GM21447 (cell line): ENCODE results near the gene AP2S1.
A peak's percentile ranks its signal among the peaks of the same experiment; 100 is the strongest.
"Not testable (repeated sequence)": the region's sequence is repeated elsewhere in the genome, so short reads cannot be mapped to it uniquely, and the experiment has no call there.

Experiments used
- ATAC-seq: cut with Tn5 transposase; IDR thresholded peaks from one replicate; pipeline ENCODE4 v1.9.1; 2021; ENCODE audit not compliant: unreplicated experiment

Gene AP2S1

GRCh38 chr19:46809534-46810272 lies 40.9 kb downstream of the AP2S1 start:
- no peak for ATAC-seq

GRCh38 chr19:46806656-46807055 lies 44.0 kb downstream of the AP2S1 start:
- ATAC-seq = no peak

DNA sequence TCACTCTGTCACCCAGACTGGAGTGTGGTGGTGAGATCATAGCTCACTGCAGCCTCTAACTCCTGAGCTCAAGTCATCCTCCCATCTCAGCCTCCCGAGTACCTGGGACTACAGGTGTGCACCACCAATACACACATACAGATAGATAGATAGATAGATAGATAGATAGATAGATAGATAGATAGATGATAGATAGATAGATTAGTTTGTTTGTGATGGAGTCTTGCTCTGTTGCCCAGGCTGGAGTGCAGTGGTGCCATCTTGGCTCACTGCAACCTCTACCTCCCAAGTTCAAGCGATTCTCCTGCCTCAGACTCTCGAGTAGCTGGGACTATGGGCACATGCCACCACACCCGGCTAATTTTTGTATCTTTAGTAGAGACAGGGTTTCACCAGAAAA lies 46.2 kb downstream of the AP2S1 start:
- not testable (repeated sequence) for ATAC-seq

GRCh38 chr19:46803555-46803954 lies 47.1 kb downstream of the AP2S1 start:
- no peak for ATAC-seq

- no peak for ATAC-seq
Observed at GRCh38 chr19:46802152-46802551, 48.5 kb downstream of the AP2S1 start.

GRCh38 chr19:46798713-46799112 lies 51.9 kb downstream of the AP2S1 start:
- no peak for ATAC-seq

GRCh38 chr19:46797881-46798280 lies 52.8 kb downstream of the AP2S1 start:
- no peak for ATAC-seq

- ATAC-seq = no peak
Observed at GRCh38 chr19:46791944-46792343, 58.7 kb downstream of the AP2S1 start.

DNA sequence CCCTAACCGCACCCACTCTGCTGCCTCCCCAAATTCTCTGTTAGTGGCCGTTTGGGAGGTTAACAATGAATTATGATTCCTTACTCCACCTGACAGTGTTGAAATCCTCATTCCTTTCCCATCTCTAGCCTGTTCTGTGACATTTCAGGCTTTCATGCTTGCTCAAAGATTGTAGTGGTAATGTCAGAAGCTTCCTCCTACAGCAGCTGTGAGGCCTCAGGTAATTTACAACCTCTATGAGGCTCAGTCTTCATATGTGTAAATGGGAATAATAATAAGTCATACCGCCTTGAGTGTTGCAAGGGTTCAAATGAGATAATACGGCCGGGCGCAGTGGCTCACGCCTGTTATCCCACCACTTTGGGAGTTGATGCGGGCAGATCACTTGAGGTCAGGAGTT lies 61.3 kb downstream of the AP2S1 start:
- no peak for ATAC-seq

DNA sequence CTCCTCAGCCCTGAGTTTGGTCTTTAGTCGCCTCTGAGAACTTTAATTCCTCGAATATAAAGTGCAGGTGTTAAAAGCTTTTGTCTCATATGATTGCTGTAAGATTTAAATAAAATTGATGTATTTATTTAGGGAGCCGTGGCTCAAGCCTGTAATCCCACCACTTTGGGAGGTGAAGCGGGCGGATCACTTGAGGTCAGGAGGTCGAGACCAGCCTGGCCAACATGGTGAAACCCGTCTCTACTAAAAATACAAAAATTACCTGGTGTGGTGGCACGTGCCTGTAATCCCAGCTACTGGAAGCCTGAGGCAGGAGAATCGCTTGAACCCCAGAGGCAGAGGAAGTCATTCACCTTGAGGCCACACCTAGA lies 61.7 kb downstream of the AP2S1 start:
- no peak for ATAC-seq

GRCh38 chr19:46788262-46788967 lies 62.2 kb downstream of the AP2S1 start, which contains the start of gene SLC1A5:
TSS of gene SLC1A5 (minus strand) at chr19:46788594. CDS start at chr19:46787965, 629 bp downstream.
- peak; percentile 58 for ATAC-seq
